DMS153 treated with DMSO at 0.1 percent for 48 hours (cell line): Measurements from ENCODE around the gene JAZF1.

Experiments
- DNase-seq: peaks from one replicate; lab custom pipeline; 2025; ENCODE audit not compliant: unreplicated experiment; lab: John Stamatoyannopoulos, UW

JAZF1 gene

DNA sequence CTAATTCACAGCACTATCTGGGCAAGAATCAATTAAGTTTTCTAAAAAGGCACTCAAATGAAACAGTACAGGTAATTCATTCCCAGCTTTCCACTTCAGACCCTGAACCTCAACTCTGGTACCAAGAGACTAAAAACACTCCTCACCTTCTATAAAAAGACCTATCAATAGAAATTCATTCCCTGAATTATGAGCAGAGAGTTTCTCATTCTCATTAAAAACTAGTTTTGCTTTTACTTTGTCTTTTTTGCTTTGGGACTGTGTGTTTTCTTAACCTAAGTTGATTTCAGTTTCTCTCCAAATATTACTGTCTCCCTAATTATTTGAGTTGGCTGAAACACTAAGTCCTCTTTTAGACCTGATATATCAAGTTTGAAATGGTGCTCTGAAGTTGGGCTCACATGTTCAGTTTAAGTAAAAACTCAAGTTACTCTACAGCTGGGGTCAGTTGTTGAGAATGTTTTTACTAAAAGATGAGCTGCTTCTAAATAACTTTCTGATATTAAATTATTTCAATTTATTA lies 189.5 kb downstream of the JAZF1 start:
- DNase-seq = no peak

DNA sequence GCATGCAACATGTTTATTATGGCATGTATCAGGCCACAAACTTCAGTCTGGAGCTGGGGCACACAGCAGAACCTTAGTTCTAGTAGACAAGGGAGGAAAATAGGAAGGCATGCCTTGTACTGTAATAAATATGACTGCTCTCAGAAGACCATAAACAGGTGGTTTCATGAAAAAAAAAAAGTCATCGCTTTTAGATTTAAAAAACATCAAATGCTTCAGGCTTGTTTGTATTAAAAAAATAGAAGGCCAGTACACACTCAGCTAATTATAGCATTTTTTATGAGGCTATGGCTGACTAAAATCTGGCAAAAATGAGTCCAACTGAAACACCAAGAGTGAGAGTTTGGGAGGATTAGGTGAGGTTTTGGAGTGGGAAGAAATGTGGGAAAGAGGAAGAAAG lies 204.1 kb downstream of the JAZF1 start:
- DNase-seq = no peak

DNA sequence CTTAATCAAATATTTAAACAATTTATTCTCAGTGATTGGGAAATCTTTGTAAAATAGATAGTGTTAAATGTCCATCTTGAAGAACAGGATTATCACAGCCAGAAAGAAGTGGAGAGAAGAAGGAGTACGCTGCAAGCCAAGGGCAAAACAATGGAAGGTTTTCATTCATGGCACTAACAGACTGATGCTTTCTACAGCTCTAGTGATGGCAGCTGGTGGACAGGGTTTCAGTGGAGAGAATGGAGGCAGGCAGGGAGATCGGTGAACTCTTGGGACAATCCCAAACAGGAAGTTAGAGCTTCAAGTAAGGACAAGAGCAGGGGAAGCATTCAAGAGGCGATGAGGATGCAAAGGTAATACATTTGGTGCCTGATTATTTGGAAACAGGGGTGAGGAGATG lies 207.0 kb downstream of the JAZF1 start:
- no peak for DNase-seq

DNA sequence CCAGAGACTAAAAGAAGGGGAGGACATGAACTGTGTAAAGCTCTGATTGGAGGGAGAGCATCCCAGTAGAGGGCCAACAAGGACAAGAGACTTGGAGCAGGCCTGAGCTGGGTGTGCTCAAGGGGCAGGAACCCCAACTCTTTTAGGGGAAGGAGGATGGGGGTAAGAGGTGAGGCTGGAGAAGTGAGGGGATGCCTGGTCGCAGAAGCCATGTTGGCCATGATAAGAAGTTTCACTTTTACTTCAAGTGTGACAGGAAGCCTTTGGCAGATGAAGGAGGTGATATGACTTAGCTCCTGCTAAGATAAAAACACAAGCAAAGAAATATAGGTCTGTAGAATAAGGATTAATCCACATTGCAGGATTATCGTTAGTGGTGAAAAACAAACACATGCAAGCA lies 208.3 kb downstream of the JAZF1 start:
- no peak for DNase-seq

DNA sequence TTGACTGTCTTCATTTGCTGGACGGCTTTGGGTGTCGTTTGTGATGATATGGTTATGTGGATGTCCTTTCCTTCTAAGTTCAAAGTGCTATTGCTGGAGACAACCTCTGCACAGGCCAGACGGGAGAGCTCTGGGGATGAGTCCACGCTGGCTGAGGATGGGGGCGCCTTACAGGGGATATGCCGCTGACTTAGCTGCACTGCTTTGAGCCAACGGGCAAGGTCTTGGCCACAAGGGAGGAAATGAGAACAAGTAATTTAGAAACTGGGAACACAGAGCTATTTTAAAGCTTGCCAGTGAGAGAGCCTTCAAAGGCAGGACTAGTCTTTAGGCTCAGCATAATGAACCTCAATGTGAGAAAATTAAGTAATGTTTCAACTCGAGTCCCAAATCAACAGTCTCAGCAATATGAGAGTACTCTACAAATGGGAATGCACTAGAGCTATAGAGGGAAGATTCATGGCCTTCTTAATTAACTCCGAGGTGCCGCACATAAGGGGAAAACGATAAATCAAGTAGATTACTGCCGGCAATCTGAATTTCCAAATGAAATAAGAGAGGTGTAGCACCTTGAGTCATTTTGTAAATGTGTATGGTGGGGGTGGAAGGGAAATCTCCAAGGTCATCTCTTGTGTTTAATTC lies 209.3 kb downstream of the JAZF1 start:
- DNase-seq = no peak

DNA sequence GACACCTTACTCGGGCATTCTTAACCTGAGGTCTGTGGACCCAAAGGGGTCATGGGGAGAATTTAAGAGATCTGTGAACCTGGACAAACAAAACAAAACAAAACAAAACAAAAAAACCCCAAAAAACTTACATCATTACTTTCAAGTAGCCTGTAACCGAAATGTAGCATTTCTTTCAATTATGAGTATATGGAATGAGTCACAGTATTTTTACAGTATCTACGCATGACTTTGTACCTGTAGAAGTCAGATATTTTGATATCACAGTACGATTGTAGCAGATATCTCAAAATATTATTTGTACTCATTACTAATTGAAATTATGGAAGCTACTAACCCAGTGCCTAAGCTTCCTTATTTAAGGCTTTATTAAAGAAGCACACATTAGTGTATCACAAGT lies 210.2 kb downstream of the JAZF1 start:
- no peak for DNase-seq

DNA sequence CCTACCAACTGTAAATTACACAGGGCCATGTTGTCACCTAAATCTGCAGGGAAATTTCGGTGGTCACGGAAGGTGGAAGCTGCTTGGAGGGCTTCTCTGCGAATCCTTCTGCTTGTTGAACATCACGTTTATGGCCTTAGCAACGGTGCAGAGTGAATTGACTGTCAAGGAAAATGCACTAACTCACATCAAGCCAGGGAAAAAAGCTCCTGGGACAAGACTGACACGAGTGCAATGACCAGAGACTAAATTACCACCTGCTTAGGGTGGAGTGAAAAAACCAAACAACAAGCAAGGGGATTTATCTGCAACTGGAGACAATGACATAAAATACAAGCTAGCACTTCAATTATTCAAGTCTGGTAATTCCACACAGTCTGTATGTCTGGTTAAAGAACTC lies 211.2 kb downstream of the JAZF1 start:
- DNase-seq = no peak

DNA sequence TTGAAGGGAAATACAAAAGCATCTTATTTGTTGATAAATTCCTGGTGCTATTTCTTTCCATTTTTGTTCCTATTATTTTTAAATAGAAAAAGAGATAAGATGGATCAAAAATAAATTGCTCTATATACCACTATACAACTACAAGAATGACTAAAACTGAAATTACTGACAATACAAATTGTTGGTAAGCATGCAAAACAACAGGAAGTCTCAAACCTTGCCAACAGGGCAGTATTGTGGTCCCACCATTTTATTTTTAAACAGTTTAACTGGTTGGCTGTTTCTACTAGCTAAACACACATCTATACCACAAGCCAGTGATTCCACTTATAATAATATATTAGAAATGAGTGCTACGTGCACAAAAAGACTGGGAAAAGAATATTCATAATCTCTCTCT lies 213.0 kb downstream of the JAZF1 start:
- DNase-seq = no peak

DNA sequence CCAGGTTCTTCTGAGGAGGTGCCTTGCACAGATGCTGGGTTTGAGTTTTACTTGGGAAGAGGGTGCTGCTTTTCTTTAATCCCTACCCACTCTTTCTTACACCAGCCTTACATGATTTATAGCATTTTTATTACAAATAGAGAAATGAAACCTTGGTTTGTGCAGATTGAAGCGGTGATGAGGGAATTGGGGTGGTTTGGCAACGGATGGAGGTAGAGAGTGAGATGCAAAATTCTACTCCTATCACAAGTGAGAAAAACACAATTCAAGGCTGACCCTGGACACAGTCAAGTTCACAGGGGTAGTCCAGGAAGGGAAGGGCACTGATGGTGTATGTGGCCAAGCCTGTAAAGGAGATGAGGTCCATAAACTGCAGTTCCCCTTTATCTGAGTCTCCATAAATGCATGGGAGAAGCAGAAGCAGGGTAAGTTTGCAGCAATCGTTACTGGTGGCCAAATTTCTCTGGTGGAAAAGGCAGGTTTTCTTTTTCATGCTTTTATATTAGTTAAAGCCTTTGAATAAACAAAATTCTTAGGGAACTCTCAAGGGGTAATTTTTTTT lies 214.3 kb downstream of the JAZF1 start:
- no peak for DNase-seq

DNA sequence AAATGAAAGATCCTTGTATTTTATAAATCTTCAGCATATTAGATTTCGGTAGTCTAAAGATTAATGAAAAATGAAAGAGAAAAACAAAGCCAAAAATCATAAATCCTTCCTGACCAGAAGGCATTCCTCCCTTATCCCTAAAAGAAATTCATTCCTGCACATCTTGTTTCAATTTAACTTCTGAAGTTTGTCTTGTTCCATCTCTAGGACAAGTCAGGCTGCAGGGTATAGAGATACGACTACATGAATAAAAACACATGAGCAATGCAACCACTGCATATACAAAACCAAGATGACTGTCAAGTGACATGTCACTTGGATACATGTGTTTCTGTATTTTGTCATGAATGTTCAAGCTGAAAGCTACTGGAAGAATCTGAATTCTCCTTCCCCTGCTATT lies 214.9 kb downstream of the JAZF1 start:
- no peak for DNase-seq

DNA sequence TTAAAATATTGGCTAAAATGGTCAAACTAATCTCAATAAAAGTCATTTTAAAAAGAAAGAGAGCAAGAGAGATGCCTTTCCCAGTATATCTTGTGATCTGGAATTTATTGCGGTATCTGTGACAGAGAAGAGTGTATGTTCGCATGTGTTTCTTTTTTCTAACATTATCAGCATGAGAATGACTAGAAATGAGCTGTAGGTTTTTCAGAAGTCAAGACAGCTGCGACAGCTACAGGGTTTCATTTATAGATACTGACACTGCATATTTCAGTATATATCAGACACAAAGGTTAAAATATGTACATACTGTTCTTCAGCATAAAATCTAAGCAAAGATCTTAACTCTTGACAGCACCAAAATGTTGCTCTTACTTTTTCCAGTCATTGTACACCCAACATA lies 215.8 kb downstream of the JAZF1 start:
- DNase-seq = no peak

DNA sequence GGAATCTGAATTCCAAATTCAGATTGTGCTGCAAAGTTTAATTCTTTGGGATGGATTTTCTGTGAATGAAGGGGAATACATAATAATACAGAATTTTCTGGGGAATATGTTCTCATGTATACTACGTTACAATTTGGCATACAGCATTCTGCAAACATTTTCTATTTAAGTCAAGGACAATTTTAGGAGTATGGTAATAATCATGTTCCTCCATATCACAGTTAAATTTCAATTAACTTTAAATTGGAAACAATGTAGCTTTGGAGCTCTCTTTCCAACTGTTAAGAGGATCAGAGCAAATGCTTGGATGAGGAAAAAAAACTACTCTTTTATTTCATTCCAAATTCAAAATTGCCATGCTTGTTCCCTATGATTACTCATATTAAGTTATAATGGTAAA lies 217.5 kb downstream of the JAZF1 start:
- no peak for DNase-seq

DNA sequence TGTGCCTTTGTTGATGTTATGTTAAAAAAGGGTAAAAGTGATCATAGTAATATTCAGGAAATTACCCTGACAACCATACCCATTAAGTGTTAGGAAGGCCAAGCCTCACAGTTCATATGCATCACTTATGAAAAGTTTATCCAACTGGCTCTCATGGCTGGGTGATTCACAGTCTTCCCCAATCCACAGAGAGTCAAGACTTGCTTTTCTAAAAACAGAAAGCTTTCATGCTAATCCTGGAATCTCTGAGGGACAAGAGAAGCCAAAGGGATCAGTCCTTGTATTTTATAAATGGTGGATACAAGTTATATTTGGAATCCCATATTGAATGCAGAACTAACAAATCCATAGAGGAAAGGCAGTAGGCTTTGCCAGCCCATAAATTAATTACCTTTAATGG lies 218.3 kb downstream of the JAZF1 start:
- DNase-seq = no peak

DNA sequence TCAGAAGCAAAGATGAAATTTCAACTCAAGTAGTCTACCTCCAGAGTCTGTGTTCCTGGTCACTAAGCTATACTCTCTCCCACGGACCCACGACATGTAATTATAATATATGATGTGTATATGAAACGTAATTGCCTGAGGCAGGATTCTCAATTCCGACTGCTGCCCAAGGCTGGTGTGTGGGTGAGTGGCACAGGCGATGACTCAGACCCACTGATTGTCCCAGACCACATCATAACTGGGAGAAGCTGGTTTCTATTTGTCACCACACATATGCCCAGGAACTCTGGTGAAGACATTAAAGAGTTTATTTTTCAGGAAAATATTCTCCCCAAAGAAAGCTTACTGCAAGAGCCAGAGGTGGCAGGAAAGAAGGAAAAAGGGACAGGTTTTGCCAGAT lies 219.3 kb downstream of the JAZF1 start:
- no peak for DNase-seq

DNA sequence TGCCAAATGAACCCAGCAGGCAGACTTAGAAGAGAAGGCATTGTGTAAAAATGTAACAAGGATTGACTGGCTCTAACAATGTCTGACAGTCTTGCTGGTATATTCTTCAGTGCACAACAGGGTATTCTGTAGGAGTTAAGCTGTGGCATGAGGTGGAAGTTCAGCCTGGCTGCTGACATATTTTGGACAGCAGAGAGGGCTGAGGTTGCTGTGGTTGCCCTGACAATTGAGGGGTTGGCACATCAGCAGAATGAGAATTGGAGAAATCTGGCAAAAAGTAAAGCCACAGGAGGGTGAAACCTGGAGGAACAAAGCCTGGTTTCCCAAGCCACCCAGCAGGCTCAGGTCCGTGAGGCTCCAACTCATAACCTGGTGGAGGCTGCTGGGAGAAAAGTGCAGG lies 220.2 kb downstream of the JAZF1 start:
- no peak for DNase-seq

DNA sequence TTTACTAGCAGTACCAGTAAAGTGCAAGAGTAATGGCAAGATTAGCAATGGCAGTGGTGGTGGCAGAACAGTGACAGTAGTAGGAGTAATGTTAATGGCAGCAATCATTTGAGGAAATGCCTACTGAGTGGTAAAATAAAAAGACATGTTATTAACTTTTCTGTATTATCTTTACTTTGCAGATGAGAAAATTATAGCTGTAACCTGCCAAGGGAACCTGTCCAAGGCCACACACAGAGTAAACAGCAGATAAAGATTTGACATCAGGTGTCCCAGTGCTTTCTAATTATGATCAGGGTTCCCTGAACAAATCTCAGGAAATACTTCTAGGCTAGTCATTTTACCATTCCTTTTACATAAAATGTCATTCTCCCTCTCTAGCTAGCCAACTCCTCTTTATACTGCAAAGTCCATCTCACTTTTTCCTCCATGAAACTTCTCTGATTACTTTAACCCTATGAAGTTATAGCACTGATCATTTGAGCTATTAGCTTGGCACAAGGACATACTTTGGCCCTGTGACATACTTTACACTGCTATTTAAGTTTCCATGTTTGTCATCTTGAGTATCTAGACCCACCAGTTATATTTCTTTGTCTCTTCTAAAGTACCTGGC lies 221.6 kb downstream of the JAZF1 start:
- no peak for DNase-seq

DNA sequence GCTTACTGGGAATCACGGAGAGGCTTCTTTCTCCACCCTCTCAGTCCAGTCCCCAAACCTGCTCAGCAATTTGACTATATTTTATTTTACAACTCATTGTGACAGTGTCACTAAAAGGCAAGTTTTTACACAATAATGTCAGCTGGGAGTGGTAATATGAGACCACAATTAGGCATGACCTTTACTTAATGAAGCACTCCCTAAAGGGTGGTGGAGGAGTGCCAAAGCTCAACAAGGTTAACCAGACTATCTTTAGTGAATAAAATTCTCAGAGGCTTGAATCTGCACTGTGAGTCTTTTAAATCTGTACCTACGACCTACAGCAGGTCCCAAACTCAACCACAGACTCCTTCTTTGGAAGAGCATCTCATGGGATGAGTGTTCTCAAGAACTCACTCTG lies 225.0 kb downstream of the JAZF1 start:
- no peak for DNase-seq

DNA sequence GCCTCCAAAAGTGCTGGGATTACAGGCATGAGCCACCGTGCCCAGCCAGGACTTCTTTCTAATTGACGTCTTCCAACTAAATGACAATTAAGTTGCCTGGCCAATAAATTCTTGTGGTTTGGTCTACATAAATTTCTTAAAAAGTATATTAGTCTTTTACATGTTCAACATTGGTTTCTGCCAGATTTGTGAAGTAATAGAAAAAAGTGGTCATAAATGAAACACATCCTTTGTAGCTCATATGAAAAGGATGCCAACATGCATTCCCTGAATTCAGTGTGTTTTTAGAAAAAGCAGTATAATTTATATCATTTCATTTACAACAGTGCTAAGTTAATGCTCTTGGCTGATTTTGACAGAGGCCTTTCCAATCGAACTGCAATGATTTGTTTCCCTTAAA lies 225.6 kb downstream of the JAZF1 start:
- no peak for DNase-seq

DNA sequence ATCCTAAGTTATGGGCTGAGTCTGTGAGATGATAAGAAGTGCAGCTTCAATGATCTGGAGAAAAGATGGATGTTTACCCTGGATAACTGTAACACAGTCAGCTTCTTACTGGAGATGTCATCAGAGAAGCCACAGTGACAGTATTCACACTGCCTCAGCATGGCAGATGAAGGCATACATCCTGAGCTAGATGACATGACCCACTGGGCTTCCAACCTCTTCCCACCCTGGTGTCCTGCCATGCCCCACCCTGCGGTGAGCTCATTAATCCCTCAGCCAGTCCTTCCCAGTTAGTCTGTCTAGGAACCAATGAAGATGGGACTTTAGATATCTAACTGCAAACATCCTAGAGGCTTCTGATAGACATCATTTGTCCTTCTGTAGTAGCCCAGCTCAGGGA lies 226.8 kb downstream of the JAZF1 start:
- no peak for DNase-seq

DNA sequence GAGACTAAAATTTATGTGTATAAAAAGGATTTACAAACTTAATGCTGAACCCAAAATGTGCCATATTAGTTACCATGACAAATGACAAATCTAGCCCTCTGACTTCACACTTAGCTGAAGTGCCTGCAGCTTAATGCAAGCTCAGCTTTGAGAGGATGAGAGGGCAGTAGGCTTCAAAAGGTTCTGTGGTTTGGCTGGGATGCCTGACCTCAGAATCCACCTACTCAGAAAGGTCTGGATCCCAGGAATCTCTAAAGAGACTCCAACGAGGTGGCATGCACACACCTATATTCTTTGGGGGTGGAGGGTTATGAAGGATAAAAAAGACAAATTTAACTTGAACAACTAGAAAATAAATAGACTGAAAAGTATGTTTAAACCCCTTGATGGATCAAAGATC lies 227.2 kb downstream of the JAZF1 start:
- DNase-seq = no peak

DNA sequence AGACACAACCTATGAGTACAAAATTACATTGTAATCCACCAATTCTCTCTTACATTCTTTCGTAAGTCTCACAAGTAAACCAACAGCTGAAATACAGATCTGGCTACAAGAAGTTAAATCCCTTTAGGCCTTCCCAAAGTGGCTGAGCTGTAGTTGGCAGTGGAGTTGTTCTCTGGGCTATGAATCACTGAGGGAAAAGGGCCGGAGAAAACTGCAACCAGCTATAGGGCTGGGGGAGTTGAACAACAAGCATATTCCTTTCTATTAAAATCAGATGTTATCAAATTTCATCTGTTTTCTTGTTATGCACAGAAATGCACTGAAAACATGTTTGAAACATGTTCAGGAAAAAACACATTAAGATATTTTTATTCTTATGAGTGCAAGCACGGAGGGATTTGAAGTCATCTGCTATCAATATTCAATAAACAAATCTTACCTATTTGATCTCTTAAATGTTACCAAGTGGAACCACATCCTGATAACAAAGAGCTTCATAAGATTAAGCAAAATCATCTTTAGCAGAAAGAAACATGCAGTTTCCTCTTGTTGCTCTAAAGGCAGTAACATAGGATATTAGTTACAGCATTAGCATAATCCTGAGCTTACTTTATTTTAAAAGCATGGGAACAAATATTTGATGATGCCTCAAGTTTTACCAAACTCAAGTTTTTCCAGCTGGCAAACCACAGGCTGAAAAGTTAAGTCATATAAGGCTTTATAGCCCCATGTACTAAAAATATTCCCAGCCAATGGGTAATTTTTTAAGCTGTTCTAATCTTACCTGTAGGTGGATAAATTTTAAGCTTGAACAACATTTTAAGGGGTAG lies 227.9 kb downstream of the JAZF1 start:
- DNase-seq = no peak

DNA sequence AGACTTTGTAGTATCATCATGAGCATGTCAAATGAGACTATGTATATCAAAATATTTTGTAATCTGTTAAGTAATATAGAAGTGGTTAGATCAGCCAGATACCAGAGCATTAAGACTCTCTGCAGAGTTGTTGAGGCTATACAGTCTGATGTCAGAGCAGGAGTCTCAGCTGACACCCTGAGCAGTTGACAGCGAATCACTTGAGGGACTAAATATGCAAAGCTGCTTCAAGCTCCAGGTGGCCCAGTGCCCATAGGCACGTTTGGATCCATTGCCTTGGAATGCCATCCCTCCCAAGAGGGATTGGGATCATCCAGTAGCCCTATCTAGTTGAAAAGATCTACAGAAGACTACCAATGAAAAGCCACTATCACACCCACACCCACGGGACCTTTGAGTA lies 230.5 kb downstream of the JAZF1 start:
- no peak for DNase-seq
